GM12878 (cell line): ENCODE data around the gene CPD.

Experiments
- CTCF ChIP-seq, 3 experiments: IDR thresholded peaks in 2 of 3; conservative IDR thresholded peaks in 1 of 3; 2 replicates each; pipeline ENCODE4 v1.5.1; 2011; ENCODE audit warnings: low read depth in 3 of 3, low read length in 3 of 3, mild to moderate bottlenecking in 3 of 3, control low read depth in 2 of 3, moderate library complexity in 2 of 3, inconsistent platforms in 1 of 3, mixed read lengths in 1 of 3; ENCODE audit not compliant: control insufficient read depth in 2 of 3, insufficient read depth in 1 of 3; ENCODE audit errors: extremely low read depth in 1 of 3
- USF2 ChIP-seq: IDR thresholded peaks from 2 replicates; pipeline ENCODE4 v1.6.1; 2011; ENCODE audit warnings: low read depth, low read length, improper control_type of control experiment, borderline replicate concordance

DNA sequence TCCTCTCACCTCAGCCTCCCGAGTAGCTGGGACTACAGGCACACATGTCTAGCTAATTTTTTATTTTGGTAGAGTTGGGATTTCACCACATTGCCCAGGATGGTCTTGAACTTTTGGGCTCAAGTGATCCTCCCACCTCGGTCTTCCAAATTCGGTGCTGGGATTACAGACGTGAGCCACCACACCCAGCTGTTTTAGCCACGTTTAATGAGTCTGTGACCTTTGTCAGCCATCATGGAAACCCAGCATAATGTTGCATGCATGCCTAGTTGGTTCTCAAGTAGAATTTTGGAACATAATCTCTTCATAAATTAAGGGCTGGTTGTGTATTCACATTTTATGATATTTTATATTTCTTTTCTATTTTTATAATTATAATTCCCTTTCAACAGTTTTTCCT is 140.4 kb downstream of the CPD start:
- TF ChIP-seq CTCF (IDR thresholded peaks at IDR 0.05 in 2 of 3, conservative IDR thresholded peaks at IDR 0.05 in 1 of 3; ENCODE audit: control insufficient read depth in 2 of 3, extremely low read depth in 1 of 3, insufficient read depth in 1 of 3, low read depth in 3 of 3, low read length in 3 of 3) (no peak), USF2 (no peak)
